Fibroblast of pulmonary artery (primary cell): Measurements from ENCODE around the gene MGAT5.
A peak's percentile ranks its signal among the peaks of the same experiment; 100 is the strongest.

Experiments used
- DNase-seq: peaks from one replicate; pipeline ENCODE4 v3.0.0-alpha.2; 2010; ENCODE audit warnings: low read depth
- H3K4me3 ChIP-seq: replicated peaks from 2 replicates; pipeline ENCODE4 v1.5.1; 2011; ENCODE audit warnings: low read depth, mild to moderate bottlenecking, control low read depth, low read length, moderate library complexity
- CTCF ChIP-seq: IDR thresholded peaks from 2 replicates; pipeline ENCODE4 v1.5.1; 2011; ENCODE audit warnings: mild to moderate bottlenecking, control low read depth, low read length, inconsistent platforms; ENCODE audit errors: missing control alignments

The MGAT5 gene

GRCh38 chr2:134344954-134345697, 91.3 kb downstream of the MGAT5 start:
- no peak for TF ChIP-seq CTCF
- no peak overlapping the region for H3K4me3 ChIP-seq
- DNase-seq: no peak

GRCh38 chr2:134346141-134346540, 92.3 kb downstream of the MGAT5 start:
- no peak for DNase-seq
- no peak for TF ChIP-seq CTCF
- no peak overlapping the region for H3K4me3 ChIP-seq

GRCh38 chr2:134347756-134348155, 93.9 kb downstream of the MGAT5 start:
- no peak overlapping the region for H3K4me3 ChIP-seq
- no peak for DNase-seq
- no peak for TF ChIP-seq CTCF

DNA sequence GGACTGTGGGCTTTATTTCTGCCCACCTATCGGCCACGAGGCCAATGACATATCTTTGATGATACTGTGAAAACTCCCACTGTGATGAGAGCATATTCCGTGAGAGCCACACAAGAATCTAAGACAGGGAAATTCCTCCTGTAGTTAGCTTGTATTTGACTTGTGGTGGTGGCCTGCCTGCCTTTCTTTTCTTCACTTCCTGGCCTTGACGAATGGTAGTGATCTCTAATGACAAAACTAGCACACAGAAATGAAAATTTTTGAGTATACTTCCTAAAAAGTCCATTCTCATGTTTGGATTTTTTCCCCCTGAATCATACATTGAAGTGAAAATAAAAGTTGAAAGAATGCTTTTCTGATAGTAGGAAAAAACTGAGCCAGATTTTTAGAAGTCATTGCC, 94.4 kb downstream of the MGAT5 start:
- no peak for TF ChIP-seq CTCF
- DNase-seq: peak; percentile 41
- no peak overlapping the region for H3K4me3 ChIP-seq

GRCh38 chr2:134348760-134349159, 94.9 kb downstream of the MGAT5 start:
- H3K4me3 ChIP-seq: no peak overlapping the region
- DNase-seq: no peak
- TF ChIP-seq CTCF: no peak

GRCh38 chr2:134351016-134351415, 97.1 kb downstream of the MGAT5 start:
- TF ChIP-seq CTCF: no peak
- no peak overlapping the region for H3K4me3 ChIP-seq
- DNase-seq: no peak

DNA sequence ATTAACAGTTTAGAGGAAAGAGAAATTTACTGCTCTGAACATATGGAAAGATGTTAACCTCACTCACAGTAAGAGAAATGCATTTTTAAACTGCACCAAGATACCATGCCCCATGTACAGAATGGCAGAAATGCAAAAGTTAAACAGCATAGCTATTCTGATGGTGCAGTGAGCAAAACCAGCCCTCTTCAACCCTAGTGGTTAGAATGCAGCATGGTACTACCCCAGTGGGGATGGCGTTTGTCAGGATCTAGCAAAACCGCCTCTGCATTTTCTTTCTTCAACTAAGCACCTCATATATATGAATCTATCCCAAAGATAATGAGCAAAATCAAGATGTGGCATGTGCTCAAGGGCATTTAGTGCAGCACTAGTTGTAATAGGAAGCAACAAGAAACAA, 98.0 kb downstream of the MGAT5 start:
- DNase-seq: no peak
- H3K4me3 ChIP-seq: no peak overlapping the region
- TF ChIP-seq CTCF: no peak
